Kidney (tissue), 22 donors: ENCODE results near the gene ENTPD7. TPM values are rescaled to one million over a fixed set of nuclear protein-coding genes. Genes with fewer than 3 reads are reported as not detected.

ENCODE experiments used
- DNase-seq, 5 donors: peaks; one replicate each; pipeline ENCODE4 v3.0.0-alpha.2; 2013 to 2020
- FAIRE-seq: peaks from 2 replicates; lab custom pipeline; 2012; peaks lifted over from hg19 to GRCh38; lab: Jason Lieb, UNC
- H3K27ac ChIP-seq, 2 donors: one replicate each; pipeline ENCODE4 v1.7.0; 2013; ENCODE audit warnings: low read depth in 2 of 2, low read length in 2 of 2, inconsistent platforms in 1 of 2
- H3K27me3 ChIP-seq: one replicate; pipeline ENCODE4 v1.7.1; 2013; ENCODE audit warnings: low read length, inconsistent platforms; ENCODE audit not compliant: control insufficient read depth, insufficient read depth
- H3K36me3 ChIP-seq, 3 donors: one replicate each; pipeline versions ENCODE4 v1.7.0 to v1.7.1; 2013; ENCODE audit warnings: low read length in 3 of 3, control low read depth in 1 of 3, inconsistent platforms in 1 of 3; ENCODE audit not compliant: insufficient read depth in 3 of 3, control insufficient read depth in 2 of 3
- H3K4me1 ChIP-seq, 3 donors: one replicate each; pipeline versions ENCODE4 v1.7.0 to v1.7.1; 2013; ENCODE audit warnings: low read length in 3 of 3, inconsistent platforms in 1 of 3, low read depth in 1 of 3; ENCODE audit not compliant: control insufficient read depth in 2 of 3, insufficient read depth in 2 of 3
- H3K4me3 ChIP-seq, 3 donors: one replicate each; pipeline versions ENCODE4 v1.7.0 to v1.8.1; 2013; ENCODE audit warnings: low read length in 3 of 3, control low read depth in 1 of 3, inconsistent platforms in 1 of 3
- H3K9ac ChIP-seq, 3 donors: one replicate each; pipeline versions ENCODE4 v1.7.0 to v1.7.1; 2013; ENCODE audit warnings: low read length in 3 of 3, control low read depth in 1 of 3, inconsistent platforms in 1 of 3
- H3K9me3 ChIP-seq, 3 donors: one replicate each; pipeline versions ENCODE4 v1.7.0 to v1.7.1; 2013; ENCODE audit warnings: low read length in 3 of 3, control low read depth in 1 of 3, inconsistent platforms in 1 of 3; ENCODE audit not compliant: control insufficient read depth in 2 of 3, insufficient read depth in 1 of 3
- intact Hi-C: fragments of 100-400 bp; cut with DNase I; formaldehyde crosslinking; loops from one replicate; pipeline ENCODE4 v1.11.1; 2022
- long read RNA-seq, 10 donors: library from polyadenylated mRNA in 1 of 10; unstranded in 1 of 10; transcript quantifications; one replicate each; pipeline ENCODE4 v2.0.0 and lab custom pipeline, GENCODE V29; 2021 to 2026
- polyA plus RNA-seq: library from polyadenylated mRNA; stranded (reverse); fragments of 350-450 nt; fragmentation: Illumina TruSeq; extraction: RNeasy Lipid Tissue Mini Kit (QIAGEN cat#74804); gene quantifications from one replicate; pipeline ENCODE4 v1.2.3, GENCODE V29; 2014; ENCODE audit warnings: low read depth, low replicate concordance; ENCODE audit not compliant: insufficient read depth
- total RNA-seq: library from RNA; stranded (reverse); fragmentation: NEBNext Ultra II Directional; extraction: Animal tissue kit (Norgen Biotek cat#: 25700); gene quantifications from one replicate; pipeline ENCODE4 v1.2.1, GENCODE V29; 2021
- TF ChIP-seq, protein P1 (sequence below): IDR thresholded peaks from 3 replicates; pipeline ENCODE4 v1.5.1; 2012; ENCODE audit warnings: mild to moderate bottlenecking, moderate library complexity, borderline replicate concordance; ENCODE audit not compliant: insufficient read depth; ENCODE audit errors: extremely low read depth
- donor health status: control.
- donor health status: control.
- donor health status: control.
- donor health status: control.
- donor health status: control.
- donor health status: DM: yes; HTN: yes; CAD: no.
- donor health status: Normal renal cell carcinoma (clear cell type).

ENTPD7 gene, protein sequence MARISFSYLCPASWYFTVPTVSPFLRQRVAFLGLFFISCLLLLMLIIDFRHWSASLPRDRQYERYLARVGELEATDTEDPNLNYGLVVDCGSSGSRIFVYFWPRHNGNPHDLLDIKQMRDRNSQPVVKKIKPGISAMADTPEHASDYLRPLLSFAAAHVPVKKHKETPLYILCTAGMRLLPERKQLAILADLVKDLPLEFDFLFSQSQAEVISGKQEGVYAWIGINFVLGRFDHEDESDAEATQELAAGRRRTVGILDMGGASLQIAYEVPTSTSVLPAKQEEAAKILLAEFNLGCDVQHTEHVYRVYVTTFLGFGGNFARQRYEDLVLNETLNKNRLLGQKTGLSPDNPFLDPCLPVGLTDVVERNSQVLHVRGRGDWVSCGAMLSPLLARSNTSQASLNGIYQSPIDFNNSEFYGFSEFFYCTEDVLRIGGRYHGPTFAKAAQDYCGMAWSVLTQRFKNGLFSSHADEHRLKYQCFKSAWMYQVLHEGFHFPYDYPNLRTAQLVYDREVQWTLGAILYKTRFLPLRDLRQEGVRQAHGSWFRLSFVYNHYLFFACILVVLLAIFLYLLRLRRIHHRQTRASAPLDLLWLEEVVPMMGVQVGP
- total RNA-seq (16.1 TPM), polyA plus RNA-seq (1.4 TPM)
- long read RNA-seq, donor 1, partial matches to known transcripts: 0 of 2 reads
- long read RNA-seq, donor 1, other reads (novel, unspliced or antisense): 0 of 2 reads
- long read RNA-seq, donor 2, partial matches to known transcripts: 0 of 5 reads
- long read RNA-seq, donor 2, other reads (novel, unspliced or antisense): 5 of 5 reads
- long read RNA-seq, donor 3, transcript ENTPD7-201 (13 exons, 3,550 nt): major isoform, 5 of 5 reads
- long read RNA-seq, donor 3, partial matches to known transcripts: 0 of 5 reads
- long read RNA-seq, donor 3, other reads (novel, unspliced or antisense): 0 of 5 reads
- long read RNA-seq, donor 4: 0 reads
- long read RNA-seq, donor 5: 0 reads
- long read RNA-seq, donor 6: 0 reads
- long read RNA-seq, donor 7, transcript ENTPD7-201 (13 exons, 3,550 nt): major isoform, 5 of 5 reads
- long read RNA-seq, donor 7, partial matches to known transcripts: 0 of 5 reads
- long read RNA-seq, donor 7, other reads (novel, unspliced or antisense): 0 of 5 reads
- long read RNA-seq, donor 8, partial matches to known transcripts: 0 of 1 reads
- long read RNA-seq, donor 8, other reads (novel, unspliced or antisense): 0 of 1 reads
- long read RNA-seq, donor 9: 0 reads
- long read RNA-seq, donor 10, partial matches to known transcripts: 0 of 2 reads
- long read RNA-seq, donor 10, other reads (novel, unspliced or antisense): 0 of 2 reads

DNA sequence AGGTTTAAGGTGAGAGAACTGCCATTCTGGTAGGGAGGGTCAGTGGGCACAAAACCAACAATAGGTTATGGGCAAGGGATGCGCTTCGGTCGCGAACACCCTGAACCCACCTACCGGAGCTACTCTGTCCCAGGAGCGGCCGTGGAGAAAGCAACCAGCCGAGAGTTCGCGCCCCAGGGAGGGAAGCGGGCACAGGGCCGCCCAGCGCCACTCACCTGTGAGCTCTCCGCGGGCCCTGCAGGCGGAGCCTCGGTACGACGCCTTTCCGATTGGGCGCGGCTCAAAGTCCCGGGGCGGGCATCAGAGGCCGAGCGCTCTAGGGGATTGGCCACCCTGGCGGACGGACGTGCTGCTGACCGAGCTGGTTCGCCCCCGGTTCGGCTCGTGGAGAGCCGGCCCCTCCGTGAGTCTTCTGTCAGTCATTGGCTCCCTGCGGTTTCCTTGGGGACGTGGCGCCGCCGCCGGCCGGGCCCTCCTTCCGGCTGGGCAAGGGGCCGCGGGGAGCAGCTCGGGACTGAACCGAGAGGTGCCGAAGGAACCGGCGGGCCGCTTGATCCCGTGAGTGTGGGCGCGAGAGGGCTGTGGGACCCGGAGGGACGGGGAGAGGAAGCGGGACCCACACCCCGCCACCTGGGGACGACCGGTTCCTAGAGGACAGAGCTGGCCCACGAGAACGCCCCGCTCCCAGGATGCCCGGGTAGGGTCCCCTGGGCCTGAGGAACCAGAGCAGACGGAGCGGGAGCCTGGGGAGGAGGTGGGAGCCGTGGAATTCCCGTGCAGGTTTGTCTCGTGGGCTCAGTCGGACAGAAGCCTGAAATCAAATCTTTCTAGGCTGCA is at the start of gene ENTPD7:
ENTPD7 (plus strand) TSS at position 479 of the 837 bp plus-strand sequence. CDS start 448 bp downstream, outside the sequence.
- Histone ChIP-seq H3K27me3 (no peaks in the 10 kb centered on the region), H3K4me1 (peaks cover 0 to 7% (median 0%) of the 10 kb centered on the region in 3 donors), H3K27ac (peak within 1 kb of the TSS in 1 of 2 donors; percentile 44), H3K9me3 (no peaks in the 10 kb centered on the region), H3K36me3 (no peaks in the 10 kb centered on the region), H3K9ac (peak within 1 kb of the TSS; percentile 63 to 80 (median 79)), H3K4me3 (peak within 1 kb of the TSS; percentile 84 to 96 (median 90))
- TF ChIP-seq, protein P1, sequence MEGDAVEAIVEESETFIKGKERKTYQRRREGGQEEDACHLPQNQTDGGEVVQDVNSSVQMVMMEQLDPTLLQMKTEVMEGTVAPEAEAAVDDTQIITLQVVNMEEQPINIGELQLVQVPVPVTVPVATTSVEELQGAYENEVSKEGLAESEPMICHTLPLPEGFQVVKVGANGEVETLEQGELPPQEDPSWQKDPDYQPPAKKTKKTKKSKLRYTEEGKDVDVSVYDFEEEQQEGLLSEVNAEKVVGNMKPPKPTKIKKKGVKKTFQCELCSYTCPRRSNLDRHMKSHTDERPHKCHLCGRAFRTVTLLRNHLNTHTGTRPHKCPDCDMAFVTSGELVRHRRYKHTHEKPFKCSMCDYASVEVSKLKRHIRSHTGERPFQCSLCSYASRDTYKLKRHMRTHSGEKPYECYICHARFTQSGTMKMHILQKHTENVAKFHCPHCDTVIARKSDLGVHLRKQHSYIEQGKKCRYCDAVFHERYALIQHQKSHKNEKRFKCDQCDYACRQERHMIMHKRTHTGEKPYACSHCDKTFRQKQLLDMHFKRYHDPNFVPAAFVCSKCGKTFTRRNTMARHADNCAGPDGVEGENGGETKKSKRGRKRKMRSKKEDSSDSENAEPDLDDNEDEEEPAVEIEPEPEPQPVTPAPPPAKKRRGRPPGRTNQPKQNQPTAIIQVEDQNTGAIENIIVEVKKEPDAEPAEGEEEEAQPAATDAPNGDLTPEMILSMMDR: peak; percentile 11
- FAIRE-seq (peak; percentile 91), DNase-seq (peak; percentile 96 to 99 (median 98))
- intact Hi-C loops: no loop called here

DNA sequence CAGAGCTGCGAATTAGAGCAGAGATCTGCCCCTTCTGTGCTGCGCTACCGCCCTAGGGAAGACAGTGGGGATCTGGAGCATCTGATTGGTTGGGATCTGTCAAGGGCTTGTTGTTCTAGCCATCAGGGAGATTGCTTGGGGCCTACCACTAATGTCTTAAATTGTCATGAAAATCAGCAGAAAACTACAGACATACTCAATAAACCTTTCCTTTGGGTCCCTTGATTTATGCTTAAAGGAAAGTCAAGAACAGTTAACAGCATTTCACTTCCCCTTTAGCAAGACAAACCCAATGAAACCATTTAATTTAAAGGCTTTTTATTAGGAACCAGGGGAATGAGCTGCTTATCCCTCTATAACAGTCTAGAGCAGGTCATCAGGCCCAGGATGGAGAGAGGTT is 49.1 kb upstream of the ENTPD7 start:
- Histone ChIP-seq H3K9ac (no peak overlapping the region), H3K4me3 (no peak overlapping the region), H3K27me3 (no peaks in the 10 kb centered on the region), H3K9me3 (no peaks in the 10 kb centered on the region), H3K36me3 (peaks cover 0 to 22% (median 20%) of the 10 kb centered on the region in 3 donors), H3K27ac (no peak overlapping the region), H3K4me1 (no peaks in the 10 kb centered on the region)
- TF ChIP-seq, protein P1: no peak
- intact Hi-C loops: loop anchor here (10.0 kb wide), 1 partner anchor 185 kb away; no protein-coding TSS in a partner anchor
- DNase-seq (no peak), FAIRE-seq (no peak)

DNA sequence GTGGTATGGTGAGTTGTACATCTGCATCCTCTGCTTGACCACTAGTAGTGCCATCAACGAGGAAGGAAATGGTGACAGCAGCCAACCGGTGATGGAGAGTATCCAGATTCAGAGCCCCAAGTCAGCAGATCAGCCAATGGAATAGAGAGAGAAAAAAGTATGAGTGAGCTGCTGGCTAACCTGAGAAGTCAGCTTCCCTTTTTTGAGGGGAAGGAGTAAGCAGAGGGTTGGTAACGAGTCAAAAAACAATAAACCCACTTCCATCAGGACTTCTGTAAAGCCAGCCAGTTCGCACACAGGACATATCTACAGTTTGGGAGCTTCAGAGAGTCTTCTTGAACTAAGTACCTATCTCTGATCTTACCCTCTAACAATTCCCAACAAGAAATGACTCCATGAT is 48.0 kb upstream of the ENTPD7 start:
- TF ChIP-seq, protein P1: no peak
- no peak overlapping the region for H3K4me3 ChIP-seq
- H3K27ac ChIP-seq: no peak overlapping the region
- H3K27me3 ChIP-seq: no peaks in the 10 kb centered on the region
- no peak overlapping the region for H3K9ac ChIP-seq
- DNase-seq: no peak
- peaks cover 0 to 22% (median 20%) of the 10 kb centered on the region in 3 donors for H3K36me3 ChIP-seq
- no peaks in the 10 kb centered on the region for H3K9me3 ChIP-seq
- no peak for FAIRE-seq
- H3K4me1 ChIP-seq: no peaks in the 10 kb centered on the region
- intact Hi-C loops: loop anchor here (10.0 kb wide), 1 partner anchor 187 kb away; no protein-coding TSS in a partner anchor
